Cardiac septum (tissue), 1 donor: ENCODE measurements around the gene P2RY12. TPM values are rescaled to one million over a fixed set of nuclear protein-coding genes. Genes with fewer than 3 reads are reported as not detected.

Experiments
- total RNA-seq: library from RNA; stranded (reverse); fragmentation: NEBNext Ultra II Directional; extraction: Animal tissue kit (Norgen Biotek cat#: 25700); gene quantifications from one replicate; pipeline ENCODE4 v1.2.1, GENCODE V29; 2021
- donor health status: DM: no; HTN: no; CAD: no.

The P2RY12 gene
- total RNA-seq, 1 donor from 2014 or later = 0.13 TPM

Other genes starting within 250 kb of the P2RY12 start
- 0.32 TPM for gene GPR171, start 181.5 kb downstream of the P2RY12 start, total RNA-seq
- 1.6 TPM for gene P2RY14, start 106.2 kb downstream of the P2RY12 start, total RNA-seq
- gene GPR87, start 67.9 kb downstream of the P2RY12 start, total RNA-seq = not detected
- gene P2RY13, start 55.2 kb downstream of the P2RY12 start, total RNA-seq = 0.46 TPM
- gene IGSF10, start 76.3 kb upstream of the P2RY12 start, total RNA-seq = 0.83 TPM